Lower leg skin (tissue), 3 donors: Measurements from ENCODE around the gene USP49.

ENCODE experiments used
- POLR2A ChIP-seq, 2 donors: fragments of 450-650 bp; IDR thresholded peaks; one replicate each; pipeline ENCODE4 v1.6.1; 2016 to 2017; ENCODE audit warnings: antibody characterized with exemption in 2 of 2, mild to moderate bottlenecking in 1 of 2, moderate library complexity in 1 of 2
- TF ChIP-seq, protein P1 (sequence below), 3 donors: fragments of 450-650 bp; IDR thresholded peaks; one replicate each; pipeline ENCODE4 v1.5.1; 2016; ENCODE audit warnings: antibody characterized with exemption in 3 of 3, mild to moderate bottlenecking in 3 of 3, moderate library complexity in 2 of 3

DNA sequence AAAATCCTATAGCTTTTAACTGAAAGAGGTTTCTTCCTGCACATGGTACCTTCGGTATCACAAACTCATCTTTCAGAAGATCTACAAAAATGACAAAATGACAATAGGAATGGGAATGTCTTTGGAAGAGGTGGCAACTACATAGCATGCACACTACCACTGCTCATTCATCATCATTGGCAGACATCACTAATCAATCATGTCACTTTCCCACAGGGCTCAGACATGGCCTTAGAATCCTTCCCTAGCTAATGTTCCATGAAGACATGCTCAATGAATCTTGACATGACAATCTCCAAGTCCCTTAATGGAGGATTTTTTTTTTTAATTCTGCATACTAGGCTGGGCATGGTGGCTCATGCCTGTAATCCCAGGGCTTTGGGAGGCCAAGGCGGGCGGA, 144.8 kb downstream of the USP49 start:
- no peak for TF ChIP-seq POLR2A (IDR thresholded peaks at IDR 0.05)
- TF ChIP-seq, protein P1, sequence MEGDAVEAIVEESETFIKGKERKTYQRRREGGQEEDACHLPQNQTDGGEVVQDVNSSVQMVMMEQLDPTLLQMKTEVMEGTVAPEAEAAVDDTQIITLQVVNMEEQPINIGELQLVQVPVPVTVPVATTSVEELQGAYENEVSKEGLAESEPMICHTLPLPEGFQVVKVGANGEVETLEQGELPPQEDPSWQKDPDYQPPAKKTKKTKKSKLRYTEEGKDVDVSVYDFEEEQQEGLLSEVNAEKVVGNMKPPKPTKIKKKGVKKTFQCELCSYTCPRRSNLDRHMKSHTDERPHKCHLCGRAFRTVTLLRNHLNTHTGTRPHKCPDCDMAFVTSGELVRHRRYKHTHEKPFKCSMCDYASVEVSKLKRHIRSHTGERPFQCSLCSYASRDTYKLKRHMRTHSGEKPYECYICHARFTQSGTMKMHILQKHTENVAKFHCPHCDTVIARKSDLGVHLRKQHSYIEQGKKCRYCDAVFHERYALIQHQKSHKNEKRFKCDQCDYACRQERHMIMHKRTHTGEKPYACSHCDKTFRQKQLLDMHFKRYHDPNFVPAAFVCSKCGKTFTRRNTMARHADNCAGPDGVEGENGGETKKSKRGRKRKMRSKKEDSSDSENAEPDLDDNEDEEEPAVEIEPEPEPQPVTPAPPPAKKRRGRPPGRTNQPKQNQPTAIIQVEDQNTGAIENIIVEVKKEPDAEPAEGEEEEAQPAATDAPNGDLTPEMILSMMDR (IDR thresholded peaks at IDR 0.05): no peak
